NT2/D1 (cell line): ENCODE measurements around the gene DUSP14.

ENCODE experiments used
- DNase-seq: peaks from one replicate; pipeline ENCODE4 v3.0.0-alpha.2; 2011; ENCODE audit warnings: low read depth, low spot score
- H3K27me3 ChIP-seq: 2 replicates; pipeline ENCODE4 v1.6.0; 2011; ENCODE audit warnings: mild to moderate bottlenecking; ENCODE audit not compliant: insufficient read length, insufficient read depth
- H3K36me3 ChIP-seq: 2 replicates; pipeline ENCODE4 v1.6.1; 2011; ENCODE audit warnings: mild to moderate bottlenecking, low read length, mixed read lengths; ENCODE audit not compliant: insufficient read depth, insufficient read length
- H3K4me1 ChIP-seq: 2 replicates; pipeline ENCODE4 v1.5.1; 2011; ENCODE audit not compliant: insufficient read depth, insufficient read length
- H3K4me3 ChIP-seq: 2 replicates; pipeline ENCODE4 v1.5.1; 2011; ENCODE audit warnings: low read depth; ENCODE audit not compliant: insufficient read length
- H3K9ac ChIP-seq: 2 replicates; pipeline ENCODE4 v1.6.0; 2011; ENCODE audit warnings: low read depth; ENCODE audit not compliant: insufficient read length
- H3K9me3 ChIP-seq: 2 replicates; pipeline ENCODE4 v1.5.1; 2011; ENCODE audit warnings: mild to moderate bottlenecking, low read length; ENCODE audit not compliant: insufficient read depth
- SUZ12 ChIP-seq: IDR thresholded peaks from 2 replicates; pipeline ENCODE4 v1.6.1; 2011; ENCODE audit not compliant: insufficient read length, insufficient read depth; ENCODE audit errors: extremely low read depth
- YY1 ChIP-seq: IDR thresholded peaks from 2 replicates; pipeline ENCODE4 v1.6.1; 2011; ENCODE audit not compliant: insufficient read length, insufficient read depth
- ZNF274 ChIP-seq: IDR thresholded peaks from 2 replicates; pipeline ENCODE4 v1.6.1; 2011; ENCODE audit warnings: mild to moderate bottlenecking, low read depth, low read length

The DUSP14 gene

GRCh38 chr17:37458805-37459204 is 30.9 kb upstream of the DUSP14 start:
- no peaks in the 10 kb centered on the region for H3K27me3 ChIP-seq
- no peaks in the 10 kb centered on the region for H3K4me1 ChIP-seq
- peaks cover 20% of the 10 kb centered on the region for H3K36me3 ChIP-seq
- TF ChIP-seq YY1: no peak
- TF ChIP-seq SUZ12: no peak
- TF ChIP-seq ZNF274: no peak
- H3K9me3 ChIP-seq: no peaks in the 10 kb centered on the region
- no peak for DNase-seq
- no peak overlapping the region for H3K4me3 ChIP-seq
- no peak overlapping the region for H3K9ac ChIP-seq

- Histone ChIP-seq H3K36me3 (peaks cover 38% of the 10 kb centered on the region), H3K9me3 (no peaks in the 10 kb centered on the region), H3K9ac (no peak overlapping the region), H3K27me3 (no peaks in the 10 kb centered on the region), H3K4me1 (no peaks in the 10 kb centered on the region), H3K4me3 (no peak overlapping the region)
- DNase-seq: no peak
- no peak for TF ChIP-seq ZNF274
- no peak for TF ChIP-seq SUZ12
- TF ChIP-seq YY1: no peak
Measured at GRCh38 chr17:37461668-37462067, 28.0 kb upstream of the DUSP14 start.

- no peaks in the 10 kb centered on the region for H3K9me3 ChIP-seq
- DNase-seq: no peak
- TF ChIP-seq ZNF274 (no peak), SUZ12 (no peak), YY1 (no peak)
- no peak overlapping the region for H3K4me3 ChIP-seq
- no peaks in the 10 kb centered on the region for H3K4me1 ChIP-seq
- peaks cover 42% of the 10 kb centered on the region for H3K36me3 ChIP-seq
- no peak overlapping the region for H3K9ac ChIP-seq
- H3K27me3 ChIP-seq: no peaks in the 10 kb centered on the region
Measured at GRCh38 chr17:37462492-37462891, 27.2 kb upstream of the DUSP14 start.

GRCh38 chr17:37463039-37463438 is 26.7 kb upstream of the DUSP14 start:
- Histone ChIP-seq H3K9ac (no peak overlapping the region), H3K36me3 (peaks cover 47% of the 10 kb centered on the region), H3K4me1 (no peaks in the 10 kb centered on the region), H3K9me3 (no peaks in the 10 kb centered on the region), H3K4me3 (no peak overlapping the region), H3K27me3 (no peaks in the 10 kb centered on the region)
- no peak for TF ChIP-seq SUZ12
- no peak for DNase-seq

- Histone ChIP-seq H3K27me3 (no peaks in the 10 kb centered on the region), H3K9me3 (no peaks in the 10 kb centered on the region), H3K4me3 (no peak overlapping the region), H3K4me1 (no peaks in the 10 kb centered on the region), H3K9ac (no peak overlapping the region), H3K36me3 (peaks cover 55% of the 10 kb centered on the region)
- no peak for DNase-seq
- no peak for TF ChIP-seq ZNF274
- TF ChIP-seq YY1: no peak
- no peak for TF ChIP-seq SUZ12
Measured at GRCh38 chr17:37465069-37465616, 24.5 kb upstream of the DUSP14 start.

- H3K4me1 ChIP-seq: no peaks in the 10 kb centered on the region
- no peak for DNase-seq
- TF ChIP-seq SUZ12: no peak
- no peak for TF ChIP-seq ZNF274
- no peak for TF ChIP-seq YY1
- H3K36me3 ChIP-seq: peaks cover 59% of the 10 kb centered on the region
- no peak overlapping the region for H3K4me3 ChIP-seq
- H3K9ac ChIP-seq: no peak overlapping the region
- H3K27me3 ChIP-seq: no peaks in the 10 kb centered on the region
- no peaks in the 10 kb centered on the region for H3K9me3 ChIP-seq
Measured at GRCh38 chr17:37466471-37466870, 23.2 kb upstream of the DUSP14 start.

- Histone ChIP-seq H3K9me3 (no peaks in the 10 kb centered on the region), H3K4me3 (no peak overlapping the region), H3K9ac (no peak overlapping the region), H3K36me3 (peaks cover 69% of the 10 kb centered on the region), H3K4me1 (no peaks in the 10 kb centered on the region), H3K27me3 (no peaks in the 10 kb centered on the region)
- TF ChIP-seq SUZ12 (no peak), ZNF274 (no peak), YY1 (no peak)
- DNase-seq: no peak
Measured at GRCh38 chr17:37470181-37470580, 19.5 kb upstream of the DUSP14 start.

- no peak for DNase-seq
Measured at GRCh38 chr17:37475731-37476420, 13.8 kb upstream of the DUSP14 start.

More at GRCh38 chr17:37475731-37476420, 13.8 kb upstream of the DUSP14 start:
- Histone ChIP-seq H3K4me1 (no peaks in the 10 kb centered on the region), H3K27me3 (no peaks in the 10 kb centered on the region), H3K4me3 (no peak overlapping the region), H3K9me3 (no peaks in the 10 kb centered on the region), H3K36me3 (peaks cover 62% of the 10 kb centered on the region), H3K9ac (no peak overlapping the region)
- TF ChIP-seq ZNF274: no peak
- no peak for TF ChIP-seq YY1
- TF ChIP-seq SUZ12: no peak
